SU-DHL-6 (cell line): ENCODE data around the gene ACAD10.

Experiments used
- H2AFZ ChIP-seq: fragments of 200-600 bp; sonication (generic); 2 replicates; pipeline ENCODE4 v1.6.1; 2014; ENCODE audit warnings: low read depth, mild to moderate bottlenecking, moderate library complexity, mixed read lengths, antibody characterized with exemption, low read length; ENCODE audit not compliant: severe bottlenecking
- H3F3A ChIP-seq: fragments of 200-600 bp; shearing (Covaris generic); 2 replicates; pipeline ENCODE4 v1.6.0; 2016; ENCODE audit warnings: antibody characterized with exemption, mild to moderate bottlenecking; ENCODE audit not compliant: insufficient read depth
- H3K27ac ChIP-seq: fragments of 200-600 bp; sonication (generic); 2 replicates; pipeline ENCODE4 v1.5.1; 2016; ENCODE audit warnings: low read depth, mild to moderate bottlenecking, low read length, moderate library complexity, mixed read lengths
- H3K27me3 ChIP-seq: fragments of 200-600 bp; sonication (generic), shearing (Covaris generic); 2 replicates; pipeline ENCODE4 v1.6.0; 2014; ENCODE audit warnings: mild to moderate bottlenecking, low read length
- H3K36me3 ChIP-seq: fragments of 200-600 bp; sonication (generic); 2 replicates; pipeline ENCODE4 v1.6.1; 2014; ENCODE audit warnings: mild to moderate bottlenecking, low read length, mixed read lengths
- H3K4me2 ChIP-seq: fragments of 300-600, 200-600 bp; shearing (Covaris generic), sonication (generic); 2 replicates; pipeline ENCODE4 v1.6.0; 2014; ENCODE audit warnings: low read length, low read depth, mild to moderate bottlenecking; ENCODE audit not compliant: poor library complexity, severe bottlenecking
- H3K4me3 ChIP-seq: fragments of 200-600 bp; sonication (generic); 2 replicates; pipeline ENCODE4 v1.5.1; 2014; ENCODE audit warnings: antibody characterized with exemption, low read length, mild to moderate bottlenecking, mixed read lengths; ENCODE audit not compliant: insufficient read depth, poor library complexity, severe bottlenecking
- H3K79me2 ChIP-seq: fragments of 200-600 bp; sonication (generic); 2 replicates; pipeline ENCODE4 v1.6.1; 2014; ENCODE audit warnings: mild to moderate bottlenecking, low read length, moderate library complexity; ENCODE audit not compliant: insufficient read depth
- H3K9ac ChIP-seq: fragments of 200-600 bp; sonication (generic); 2 replicates; pipeline ENCODE4 v1.7.0; 2014; ENCODE audit warnings: mild to moderate bottlenecking, low read length
- H3K9me2 ChIP-seq: fragments of 200-600 bp; sonication (generic); replicated peaks from 2 replicates; pipeline ENCODE4 v1.6.1; 2014; ENCODE audit warnings: low read length; ENCODE audit not compliant: insufficient read depth
- H3K9me3 ChIP-seq: fragments of 200-600 bp; sonication (generic); 2 replicates; pipeline ENCODE4 v1.6.1; 2014; ENCODE audit warnings: low read length, mixed read lengths; ENCODE audit not compliant: insufficient read depth
- H4K20me1 ChIP-seq: fragments of 200-600 bp; sonication (generic); 2 replicates; pipeline ENCODE4 v1.6.1; 2014; ENCODE audit warnings: low read depth, mild to moderate bottlenecking, antibody characterized with exemption, low read length, moderate library complexity, mixed read lengths
- EZH2phosphoT487 ChIP-seq: fragments of 200-600 bp; sonication (generic), shearing (Covaris generic); conservative IDR thresholded peaks from 2 replicates; pipeline ENCODE4 v1.6.1; 2018; ENCODE audit warnings: mild to moderate bottlenecking, antibody characterized with exemption, low read length, moderate library complexity, mixed read lengths
- TF ChIP-seq, protein P1 (sequence below): fragments of 200-600 bp; sonication (generic); IDR thresholded peaks from one replicate; pipeline ENCODE4 v1.5.1; 2017; ENCODE audit warnings: antibody characterized with exemption, mild to moderate bottlenecking, low read length, moderate library complexity; ENCODE audit not compliant: insufficient read depth, poor library complexity, severe bottlenecking

ACAD10 gene

DNA sequence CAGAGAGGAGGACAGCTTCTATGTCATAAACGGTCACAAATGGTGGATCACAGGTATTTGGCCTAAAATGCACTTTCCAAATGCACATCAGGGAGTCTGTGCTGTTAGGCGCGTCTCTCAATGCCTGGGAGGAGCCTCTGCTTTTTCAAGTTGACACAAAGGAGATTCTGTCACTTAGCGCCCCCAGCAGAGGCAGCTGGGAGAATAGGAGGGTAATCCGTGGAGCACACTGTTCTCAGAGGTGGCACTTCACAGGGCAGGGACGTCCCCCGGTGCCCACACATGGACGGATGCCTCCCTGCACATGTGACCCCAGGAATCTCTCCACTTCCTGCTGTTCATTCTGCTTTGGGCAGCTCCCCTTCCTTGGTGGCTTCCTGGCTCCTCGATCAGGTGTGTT, 61.5 kb downstream of the ACAD10 start:
- H3K4me3 ChIP-seq = no peak overlapping the region
- H4K20me1 ChIP-seq = no peaks in the 10 kb centered on the region
- H3K27ac ChIP-seq = no peak overlapping the region
- H3K36me3 ChIP-seq = no peaks in the 10 kb centered on the region
- no peak overlapping the region for H2AFZ ChIP-seq
- no peak overlapping the region for H3K9ac ChIP-seq
- no peak overlapping the region for H3K4me2 ChIP-seq
- no peaks in the 10 kb centered on the region for H3K79me2 ChIP-seq
- no peaks in the 10 kb centered on the region for H3K9me2 ChIP-seq
- H3F3A ChIP-seq = no peaks in the 10 kb centered on the region
- no peaks in the 10 kb centered on the region for H3K27me3 ChIP-seq
- no peaks in the 10 kb centered on the region for H3K9me3 ChIP-seq
- TF ChIP-seq, protein P1, sequence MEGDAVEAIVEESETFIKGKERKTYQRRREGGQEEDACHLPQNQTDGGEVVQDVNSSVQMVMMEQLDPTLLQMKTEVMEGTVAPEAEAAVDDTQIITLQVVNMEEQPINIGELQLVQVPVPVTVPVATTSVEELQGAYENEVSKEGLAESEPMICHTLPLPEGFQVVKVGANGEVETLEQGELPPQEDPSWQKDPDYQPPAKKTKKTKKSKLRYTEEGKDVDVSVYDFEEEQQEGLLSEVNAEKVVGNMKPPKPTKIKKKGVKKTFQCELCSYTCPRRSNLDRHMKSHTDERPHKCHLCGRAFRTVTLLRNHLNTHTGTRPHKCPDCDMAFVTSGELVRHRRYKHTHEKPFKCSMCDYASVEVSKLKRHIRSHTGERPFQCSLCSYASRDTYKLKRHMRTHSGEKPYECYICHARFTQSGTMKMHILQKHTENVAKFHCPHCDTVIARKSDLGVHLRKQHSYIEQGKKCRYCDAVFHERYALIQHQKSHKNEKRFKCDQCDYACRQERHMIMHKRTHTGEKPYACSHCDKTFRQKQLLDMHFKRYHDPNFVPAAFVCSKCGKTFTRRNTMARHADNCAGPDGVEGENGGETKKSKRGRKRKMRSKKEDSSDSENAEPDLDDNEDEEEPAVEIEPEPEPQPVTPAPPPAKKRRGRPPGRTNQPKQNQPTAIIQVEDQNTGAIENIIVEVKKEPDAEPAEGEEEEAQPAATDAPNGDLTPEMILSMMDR = no peak
- no peak for TF ChIP-seq EZH2phosphoT487

DNA sequence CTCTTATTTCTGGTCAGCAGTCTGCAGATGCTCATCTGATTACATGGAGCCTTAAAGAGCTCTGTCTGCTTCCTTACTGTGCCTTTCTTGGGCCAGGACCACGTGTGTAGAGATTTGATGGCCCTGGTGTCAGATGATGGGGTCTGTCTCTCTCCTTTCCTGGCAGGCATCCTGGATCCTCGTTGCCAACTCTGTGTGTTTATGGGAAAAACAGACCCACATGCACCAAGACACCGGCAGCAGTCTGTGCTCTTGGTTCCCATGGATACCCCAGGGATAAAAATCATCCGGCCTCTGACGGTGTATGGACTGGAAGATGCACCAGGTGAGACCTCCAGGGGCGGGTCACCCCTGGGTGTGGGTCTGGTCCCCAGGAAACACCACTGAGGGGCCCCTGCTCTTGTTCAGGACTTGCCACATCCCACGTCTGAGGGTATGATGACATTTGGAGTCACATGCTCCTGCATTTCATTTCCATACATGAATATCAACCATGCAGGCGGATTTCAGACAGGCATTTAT, 62.4 kb downstream of the ACAD10 start:
- Histone ChIP-seq H3K9ac (no peak overlapping the region), H3K36me3 (no peaks in the 10 kb centered on the region), H3K4me3 (no peak overlapping the region)

DNA sequence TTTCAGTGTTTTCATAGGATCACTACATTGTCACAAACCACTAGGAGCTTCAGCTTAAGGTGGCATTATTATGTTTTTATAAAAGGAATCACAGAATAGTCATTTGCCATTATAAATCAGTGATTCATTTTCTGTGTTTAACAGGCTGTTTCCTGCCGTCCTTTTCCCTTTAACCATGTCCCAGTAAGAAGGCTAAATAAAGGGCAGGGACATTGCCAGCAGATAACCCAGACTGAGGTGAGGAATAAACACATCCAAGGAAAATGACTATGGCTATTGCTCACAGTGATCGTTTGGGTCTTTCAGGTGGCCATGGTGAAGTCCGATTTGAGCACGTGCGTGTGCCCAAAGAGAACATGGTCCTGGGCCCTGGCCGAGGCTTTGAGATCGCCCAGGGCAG, 63.0 kb downstream of the ACAD10 start:
- Histone ChIP-seq H3K27ac (no peak overlapping the region), H3F3A (no peaks in the 10 kb centered on the region), H3K79me2 (no peaks in the 10 kb centered on the region), H3K9ac (no peak overlapping the region), H4K20me1 (no peaks in the 10 kb centered on the region), H3K27me3 (no peaks in the 10 kb centered on the region), H3K9me3 (no peaks in the 10 kb centered on the region), H3K4me3 (no peak overlapping the region), H3K9me2 (no peaks in the 10 kb centered on the region), H2AFZ (no peak overlapping the region), H3K36me3 (no peaks in the 10 kb centered on the region), H3K4me2 (no peak overlapping the region)
- no peak for TF ChIP-seq EZH2phosphoT487
- TF ChIP-seq, protein P1 = no peak

More for the DNA sequence above, 62.4 kb downstream of the ACAD10 start:
- H3K9me2 ChIP-seq = no peaks in the 10 kb centered on the region
- H3K79me2 ChIP-seq = no peaks in the 10 kb centered on the region
- H3K9me3 ChIP-seq = no peaks in the 10 kb centered on the region
- H3K27ac ChIP-seq = no peak overlapping the region
- TF ChIP-seq, protein P1 = no peak
- TF ChIP-seq EZH2phosphoT487 = no peak
- H2AFZ ChIP-seq = no peak overlapping the region
- no peaks in the 10 kb centered on the region for H3F3A ChIP-seq
- no peak overlapping the region for H3K4me2 ChIP-seq
- no peaks in the 10 kb centered on the region for H3K27me3 ChIP-seq
- H4K20me1 ChIP-seq = no peaks in the 10 kb centered on the region
